Astrocyte (in vitro differentiated cells and primary cell): ENCODE measurements around the gene ANKRD40CL. TPM values are rescaled to one million over a fixed set of nuclear protein-coding genes. Genes with fewer than 3 reads are reported as not detected.

Experiments used
- DNase-seq: peaks from one replicate; pipeline ENCODE4 v3.0.0-alpha.2; 2010; ENCODE audit warnings: low read depth
- FAIRE-seq: peaks from 2 replicates; lab custom pipeline; 2011; peaks lifted over from hg19 to GRCh38; lab: Jason Lieb, UNC
- H2AFZ ChIP-seq: 2 replicates; pipeline ENCODE4 v1.6.0; 2012; ENCODE audit warnings: low read depth, low read length, inconsistent platforms
- H3K27ac ChIP-seq: 2 replicates; pipeline ENCODE4 v1.5.1; 2011; ENCODE audit warnings: low read depth, low read length, inconsistent platforms
- H3K27me3 ChIP-seq: 2 replicates; pipeline ENCODE4 v1.6.0; 2011; ENCODE audit warnings: low read length, inconsistent platforms; ENCODE audit not compliant: insufficient read depth
- H3K36me3 ChIP-seq: 2 replicates; pipeline ENCODE4 v1.5.1; 2011; ENCODE audit warnings: low read length, inconsistent platforms; ENCODE audit not compliant: insufficient read depth
- H3K4me1 ChIP-seq: 2 replicates; pipeline ENCODE4 v1.5.1; 2011; ENCODE audit warnings: low read length, inconsistent platforms; ENCODE audit not compliant: insufficient read depth
- H3K4me2 ChIP-seq: 2 replicates; pipeline ENCODE4 v1.6.0; 2012; ENCODE audit warnings: low read length, inconsistent platforms
- H3K4me3 ChIP-seq: 2 replicates; pipeline ENCODE4 v1.5.1; 2011; ENCODE audit warnings: low read depth, mild to moderate bottlenecking, low read length, inconsistent platforms; ENCODE audit not compliant: insufficient read depth
- H3K79me2 ChIP-seq: 2 replicates; pipeline ENCODE4 v1.6.0; 2012; ENCODE audit warnings: mild to moderate bottlenecking, low read length, inconsistent platforms; ENCODE audit not compliant: insufficient read depth
- H3K9ac ChIP-seq: 2 replicates; pipeline ENCODE4 v1.6.0; 2012; ENCODE audit warnings: mild to moderate bottlenecking, low read length, inconsistent platforms
- H3K9me3 ChIP-seq: 2 replicates; pipeline ENCODE4 v1.5.1; 2012; ENCODE audit warnings: low read depth, mild to moderate bottlenecking, low read length, inconsistent platforms; ENCODE audit not compliant: insufficient read depth
- H4K20me1 ChIP-seq: 2 replicates; pipeline ENCODE4 v1.6.0; 2012; ENCODE audit warnings: low read length, inconsistent platforms; ENCODE audit not compliant: insufficient read depth
- H3K27ac Mint-ChIP-seq: one replicate; pipeline ENCODE4 v1.8.0; 2021; ENCODE audit warnings: mild to moderate bottlenecking, mixed read lengths; ENCODE audit not compliant: unreplicated experiment
- H3K27me3 Mint-ChIP-seq: one replicate; pipeline ENCODE4 v1.8.0; 2021; ENCODE audit warnings: low read depth, mixed read lengths; ENCODE audit not compliant: unreplicated experiment
- H3K36me3 Mint-ChIP-seq: one replicate; pipeline ENCODE4 v1.8.0; 2021; ENCODE audit warnings: low read depth, mixed read lengths; ENCODE audit not compliant: unreplicated experiment
- H3K4me1 Mint-ChIP-seq: one replicate; pipeline ENCODE4 v1.8.0; 2021; ENCODE audit warnings: low read depth, mixed read lengths; ENCODE audit not compliant: unreplicated experiment
- H3K4me3 Mint-ChIP-seq: one replicate; pipeline ENCODE4 v1.8.0; 2021; ENCODE audit warnings: mild to moderate bottlenecking, moderate library complexity, mixed read lengths; ENCODE audit not compliant: unreplicated experiment
- H3K9me3 Mint-ChIP-seq: one replicate; pipeline ENCODE4 v1.8.0; 2021; ENCODE audit warnings: mild to moderate bottlenecking, mixed read lengths; ENCODE audit not compliant: unreplicated experiment
- EZH2 ChIP-seq: IDR thresholded peaks from 2 replicates; pipeline ENCODE4 v1.6.1; 2012; ENCODE audit warnings: mild to moderate bottlenecking, low read length, inconsistent platforms; ENCODE audit not compliant: insufficient read depth
- total RNA-seq: library from RNA; stranded (reverse); gene quantifications from 2 replicates; pipeline ENCODE4 v1.2.1, GENCODE V29; 2021
- TF ChIP-seq, protein P1 (sequence below): IDR thresholded peaks from 2 replicates; pipeline ENCODE4 v1.5.1; 2011; ENCODE audit warnings: low read depth, mild to moderate bottlenecking, inconsistent platforms, low read length, moderate library complexity; ENCODE audit not compliant: insufficient read depth

The ANKRD40CL gene
- total RNA-seq, 1 donor from 2014 or later, result not detected

DNA sequence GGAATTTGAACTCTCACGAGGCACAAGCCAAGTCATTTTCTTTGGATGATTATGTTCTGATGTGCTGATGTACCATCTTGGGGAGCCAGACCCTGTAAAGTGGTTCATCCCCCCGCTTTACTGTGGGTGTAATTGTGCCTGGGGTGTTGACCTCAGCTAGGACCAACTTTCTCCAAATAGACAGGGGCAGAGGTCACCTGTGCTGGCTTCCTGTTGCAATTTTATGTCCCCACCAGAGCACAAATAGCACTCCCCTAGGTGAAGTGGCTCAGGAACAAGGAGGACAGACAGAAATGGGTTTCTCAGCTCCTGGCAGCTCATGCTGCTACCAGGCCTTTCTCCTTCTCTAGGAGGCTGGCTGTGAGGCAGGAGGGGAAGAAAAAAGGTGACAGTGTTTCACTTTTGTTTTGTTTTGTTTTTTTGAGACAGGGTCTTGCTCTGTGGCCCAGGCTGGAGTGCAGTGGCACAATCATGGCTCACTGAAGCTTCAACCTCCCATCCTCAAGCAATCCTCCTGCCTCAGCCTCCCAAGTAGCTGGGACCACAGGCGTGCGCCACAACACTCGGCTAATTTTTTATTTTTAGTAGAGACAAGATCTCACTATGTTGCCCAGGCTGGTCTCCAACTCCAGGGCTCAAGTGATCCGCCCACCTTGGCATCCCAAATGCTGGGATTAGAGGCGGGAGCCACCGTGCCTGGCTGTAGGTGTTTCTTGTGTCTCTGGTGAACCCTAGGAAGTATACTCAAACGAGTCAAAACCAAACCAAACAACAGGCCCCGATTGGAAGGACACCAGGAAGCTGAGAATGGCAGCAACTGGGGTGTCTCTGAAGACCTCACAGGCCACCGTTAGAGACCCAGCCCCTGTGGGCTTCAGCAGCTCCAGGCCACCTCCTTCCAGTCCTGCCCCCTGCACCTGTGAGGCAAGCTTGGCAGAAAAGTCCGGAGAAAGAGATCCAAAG is 35.6 kb upstream of the ANKRD40CL start:
- Histone ChIP-seq H3K9me3 (no peaks in the 10 kb centered on the region), H3K4me1 (peaks cover 3% of the 10 kb centered on the region), H3K79me2 (no peaks in the 10 kb centered on the region), H2AFZ (no peak overlapping the region), H3K9ac (no peak overlapping the region), H3K4me3 (no peak overlapping the region), H3K27me3 (no peaks in the 10 kb centered on the region), H4K20me1 (no peaks in the 10 kb centered on the region), H3K36me3 (no peaks in the 10 kb centered on the region), H3K4me2 (no peak overlapping the region), H3K27ac (no peak overlapping the region)
- no peak for FAIRE-seq
- Mint-ChIP-seq H3K36me3 (no peaks in the 10 kb centered on the region), H3K27ac (peak overlapping the region; percentile 41), H3K4me3 (no peak overlapping the region), H3K27me3 (peaks cover 15% of the 10 kb centered on the region), H3K4me1 (peaks cover 4% of the 10 kb centered on the region), H3K9me3 (peaks cover 3% of the 10 kb centered on the region)
- TF ChIP-seq, protein P1, sequence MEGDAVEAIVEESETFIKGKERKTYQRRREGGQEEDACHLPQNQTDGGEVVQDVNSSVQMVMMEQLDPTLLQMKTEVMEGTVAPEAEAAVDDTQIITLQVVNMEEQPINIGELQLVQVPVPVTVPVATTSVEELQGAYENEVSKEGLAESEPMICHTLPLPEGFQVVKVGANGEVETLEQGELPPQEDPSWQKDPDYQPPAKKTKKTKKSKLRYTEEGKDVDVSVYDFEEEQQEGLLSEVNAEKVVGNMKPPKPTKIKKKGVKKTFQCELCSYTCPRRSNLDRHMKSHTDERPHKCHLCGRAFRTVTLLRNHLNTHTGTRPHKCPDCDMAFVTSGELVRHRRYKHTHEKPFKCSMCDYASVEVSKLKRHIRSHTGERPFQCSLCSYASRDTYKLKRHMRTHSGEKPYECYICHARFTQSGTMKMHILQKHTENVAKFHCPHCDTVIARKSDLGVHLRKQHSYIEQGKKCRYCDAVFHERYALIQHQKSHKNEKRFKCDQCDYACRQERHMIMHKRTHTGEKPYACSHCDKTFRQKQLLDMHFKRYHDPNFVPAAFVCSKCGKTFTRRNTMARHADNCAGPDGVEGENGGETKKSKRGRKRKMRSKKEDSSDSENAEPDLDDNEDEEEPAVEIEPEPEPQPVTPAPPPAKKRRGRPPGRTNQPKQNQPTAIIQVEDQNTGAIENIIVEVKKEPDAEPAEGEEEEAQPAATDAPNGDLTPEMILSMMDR, result no peak
- no peak for TF ChIP-seq EZH2
- DNase-seq, result no peak

DNA sequence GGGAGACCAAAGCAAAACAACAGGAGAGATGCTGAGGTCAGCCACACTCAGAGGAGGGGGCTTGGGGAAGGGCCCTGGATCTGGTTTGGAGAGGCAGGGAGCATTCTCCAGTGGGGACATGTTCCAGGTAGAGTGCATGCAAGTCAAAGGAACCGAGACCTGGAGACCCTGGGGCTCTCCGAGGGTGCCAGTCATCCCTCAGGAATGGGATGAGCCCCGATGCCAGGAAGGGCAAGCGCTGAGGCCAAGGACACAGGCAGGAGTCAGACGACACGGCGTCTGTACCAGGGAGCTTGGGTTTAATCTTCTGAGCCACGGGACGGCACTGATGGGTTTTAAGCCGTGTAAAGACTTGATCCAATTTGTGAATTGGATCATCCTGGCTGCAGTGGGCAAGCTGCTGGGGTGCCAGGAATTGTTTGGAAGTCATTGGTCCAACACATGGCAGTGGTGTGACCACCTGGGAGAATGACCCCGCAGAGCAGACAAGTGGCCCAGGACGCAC is 32.9 kb upstream of the ANKRD40CL start:
- Histone ChIP-seq H4K20me1 (no peaks in the 10 kb centered on the region), H3K4me2 (no peak overlapping the region), H3K79me2 (no peaks in the 10 kb centered on the region), H2AFZ (no peak overlapping the region), H3K36me3 (no peaks in the 10 kb centered on the region), H3K27me3 (no peaks in the 10 kb centered on the region), H3K4me1 (no peaks in the 10 kb centered on the region), H3K4me3 (no peak overlapping the region), H3K9me3 (no peaks in the 10 kb centered on the region), H3K9ac (no peak overlapping the region), H3K27ac (no peak overlapping the region)
- Mint-ChIP-seq H3K4me1 (peaks cover 9% of the 10 kb centered on the region), H3K27ac (no peak overlapping the region), H3K27me3 (peaks cover 15% of the 10 kb centered on the region), H3K36me3 (no peaks in the 10 kb centered on the region), H3K9me3 (peaks cover 3% of the 10 kb centered on the region), H3K4me3 (no peak overlapping the region)
- FAIRE-seq (no peak), DNase-seq (no peak)
- TF ChIP-seq, protein P1, result no peak
- no peak for TF ChIP-seq EZH2

DNA sequence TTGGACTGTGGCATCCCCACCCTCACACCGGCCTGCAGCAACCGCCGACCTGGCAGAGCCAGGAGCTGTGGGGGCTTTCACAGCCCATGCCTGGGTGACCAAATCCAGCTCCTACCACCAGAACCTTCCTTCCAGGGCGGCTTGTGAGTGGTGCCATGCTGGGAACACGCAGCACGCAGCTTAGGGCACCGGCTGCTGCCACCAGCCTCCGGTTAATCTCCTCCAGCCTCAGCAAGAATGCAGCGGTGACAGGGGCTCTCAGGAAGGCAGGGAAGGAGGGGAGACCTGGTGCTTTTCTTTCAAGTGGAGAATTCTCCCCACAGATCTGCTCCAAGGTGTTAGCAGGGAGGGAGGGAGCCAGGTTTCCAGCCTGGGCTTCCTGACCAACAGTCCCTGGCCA is 32.3 kb upstream of the ANKRD40CL start:
- no peak overlapping the region for H3K4me2 ChIP-seq
- FAIRE-seq, result no peak
- H3K27ac Mint-ChIP-seq, result no peak overlapping the region

More for the DNA sequence above, 32.3 kb upstream of the ANKRD40CL start:
- Histone ChIP-seq H3K27ac (no peak overlapping the region), H3K27me3 (no peaks in the 10 kb centered on the region), H3K4me3 (no peak overlapping the region), H3K9ac (no peak overlapping the region), H4K20me1 (no peaks in the 10 kb centered on the region), H3K4me1 (no peaks in the 10 kb centered on the region), H3K9me3 (no peaks in the 10 kb centered on the region), H3K36me3 (no peaks in the 10 kb centered on the region), H2AFZ (no peak overlapping the region), H3K79me2 (no peaks in the 10 kb centered on the region)
- DNase-seq, result no peak
- peaks cover 9% of the 10 kb centered on the region for H3K4me1 Mint-ChIP-seq
- H3K36me3 Mint-ChIP-seq, result no peaks in the 10 kb centered on the region
- no peak overlapping the region for H3K4me3 Mint-ChIP-seq
- peaks cover 15% of the 10 kb centered on the region for H3K27me3 Mint-ChIP-seq
- TF ChIP-seq, protein P1, result no peak
- peaks cover 3% of the 10 kb centered on the region for H3K9me3 Mint-ChIP-seq
